K562 (cell line): Measurements from ENCODE around the gene IFITM2. TPM values are rescaled to one million over a fixed set of nuclear protein-coding genes. Genes with fewer than 3 reads are reported as not detected.

Experiments
- CHD2 ChIP-seq: IDR thresholded peaks from 2 replicates; pipeline ENCODE4 v1.6.1; 2011; ENCODE audit warnings: low read depth, low read length
- FOXK1 ChIP-seq: sonication (generic); formaldehyde crosslinking; IDR thresholded peaks from 2 replicates; pipeline ENCODE4 v1.8.0; 2022; ENCODE audit warnings: missing genetic modification reagents, mild to moderate bottlenecking, borderline replicate concordance
- HNRNPLL ChIP-seq: fragments of 200-400 bp; formaldehyde crosslinking; IDR thresholded peaks from 2 replicates; pipeline ENCODE4 v1.6.1; 2017; ENCODE audit warnings: low read length, low read depth, mild to moderate bottlenecking; ENCODE audit not compliant: poor library complexity, severe bottlenecking
- KDM5B ChIP-seq: fragments of 200-600 bp; sonication (generic); IDR thresholded peaks from 2 replicates; pipeline ENCODE4 v1.6.1; 2012; ENCODE audit warnings: low read depth, mild to moderate bottlenecking, moderate library complexity, low read length, control low read depth, inconsistent platforms; ENCODE audit not compliant: insufficient replicate concordance
- NONO ChIP-seq, 2 experiments: fragments of 200-400 bp in 1 of 2; fragments of 450-650 bp in 1 of 2; formaldehyde crosslinking in 1 of 2; IDR thresholded peaks; 2 replicates each; pipeline ENCODE4 v1.6.1; 2017; ENCODE audit warnings: low read depth in 2 of 2, mild to moderate bottlenecking in 2 of 2, moderate library complexity in 2 of 2, low read length in 1 of 2
- RFX1 ChIP-seq: fragments of 450-650 bp; IDR thresholded peaks from 2 replicates; pipeline ENCODE4 v1.6.1; 2016; ENCODE audit warnings: mild to moderate bottlenecking, moderate library complexity
- SMAD1 ChIP-seq: fragments of 150-350 bp; IDR thresholded peaks from 2 replicates; pipeline ENCODE4 v1.6.1; 2014; ENCODE audit warnings: low read length, low read depth; ENCODE audit not compliant: partially characterized antibody
- TCF3 ChIP-seq: sonication (generic); formaldehyde crosslinking; IDR thresholded peaks from 2 replicates; pipeline ENCODE4 v1.4.0; 2020; ENCODE audit warnings: mild to moderate bottlenecking, missing genetic modification reagents
- YBX1 ChIP-seq: fragments of 450-650 bp; IDR thresholded peaks from 2 replicates; pipeline ENCODE4 v1.7.1; 2016; ENCODE audit warnings: mild to moderate bottlenecking
- ZKSCAN8 ChIP-seq: fragments of 200-800 bp; sonication (Bioruptor generic); IDR thresholded peaks from 2 replicates; pipeline ENCODE4 v1.6.1; 2016; ENCODE audit warnings: missing genetic modification characterization, missing compliant biosample characterization
- ZNF445 ChIP-seq: fragments of 250-450 bp; sonication (Bioruptor Pico); IDR thresholded peaks from 2 replicates; pipeline ENCODE4 v1.4.0; 2020; ENCODE audit warnings: low read depth, mild to moderate bottlenecking, moderate library complexity
- polyA plus RNA-seq, 8 experiments: library from polyadenylated mRNA; depleted of rRNA in 4 of 8; stranded (reverse) in 5 of 8; unstranded in 3 of 8; fragments of >200 nt; fragmentation: Nextera tagmentation in 2 of 8; fragmentation: Illumina TruSeq in 1 of 8; extraction: Ambion mirVana in 2 of 8; extraction: Trizol in 1 of 8; gene quantifications; 2 replicates each; pipeline versions ENCODE4 v1.2.1 to v1.2.3, GENCODE V29; 2011 to 2014; ENCODE audit warnings: inconsistent platforms in 1 of 8, missing spikeins in 1 of 8
- total RNA-seq, 7 experiments: library from RNA; depleted of rRNA in 6 of 7; stranded (reverse); fragments of >200 nt in 6 of 7; fragmentation: Illumina TruSeq in 2 of 7; extraction: Trizol in 2 of 7; gene quantifications; 2 replicates each; pipeline versions ENCODE4 v1.2.1 to v1.2.3, GENCODE V29; 2011 to 2021; ENCODE audit warnings: low replicate concordance in 1 of 7
- TF ChIP-seq, protein P1 (sequence below): IDR thresholded peaks from 2 replicates; pipeline ENCODE4 v1.6.1; 2016; ENCODE audit warnings: missing genetic modification characterization, missing compliant biosample characterization
- TF ChIP-seq, protein P2 (sequence below): fragments of 250-450 bp; sonication (Bioruptor Pico); IDR thresholded peaks from 2 replicates; pipeline ENCODE4 v1.8.0; 2022; ENCODE audit warnings: moderate library complexity, mild to moderate bottlenecking, inconsistent platforms
- TF ChIP-seq, protein P3 (sequence below): fragments of 450-650 bp; formaldehyde crosslinking; conservative IDR thresholded peaks from 2 replicates; pipeline ENCODE4 v1.4.0; 2022; ENCODE audit warnings: mild to moderate bottlenecking, missing genetic modification characterization
- TF ChIP-seq, protein P4 (sequence below): fragments of 450-650 bp; IDR thresholded peaks from 2 replicates; pipeline ENCODE4 v1.6.1; 2017; ENCODE audit warnings: mild to moderate bottlenecking, moderate library complexity
- TF ChIP-seq, protein P5 (sequence below): IDR thresholded peaks from 3 replicates; pipeline ENCODE4 v1.6.1; 2011; ENCODE audit warnings: borderline replicate concordance, mild to moderate bottlenecking, moderate library complexity; ENCODE audit not compliant: insufficient read length; ENCODE audit errors: extremely low read depth

Gene IFITM2
- total and polyA plus RNA-seq, 9 of the 15 experiments (the other 6 are each of a cell fraction or from before 2014, with no cell fraction given), result 52.8 to 4,872 (median 356) TPM

DNA sequence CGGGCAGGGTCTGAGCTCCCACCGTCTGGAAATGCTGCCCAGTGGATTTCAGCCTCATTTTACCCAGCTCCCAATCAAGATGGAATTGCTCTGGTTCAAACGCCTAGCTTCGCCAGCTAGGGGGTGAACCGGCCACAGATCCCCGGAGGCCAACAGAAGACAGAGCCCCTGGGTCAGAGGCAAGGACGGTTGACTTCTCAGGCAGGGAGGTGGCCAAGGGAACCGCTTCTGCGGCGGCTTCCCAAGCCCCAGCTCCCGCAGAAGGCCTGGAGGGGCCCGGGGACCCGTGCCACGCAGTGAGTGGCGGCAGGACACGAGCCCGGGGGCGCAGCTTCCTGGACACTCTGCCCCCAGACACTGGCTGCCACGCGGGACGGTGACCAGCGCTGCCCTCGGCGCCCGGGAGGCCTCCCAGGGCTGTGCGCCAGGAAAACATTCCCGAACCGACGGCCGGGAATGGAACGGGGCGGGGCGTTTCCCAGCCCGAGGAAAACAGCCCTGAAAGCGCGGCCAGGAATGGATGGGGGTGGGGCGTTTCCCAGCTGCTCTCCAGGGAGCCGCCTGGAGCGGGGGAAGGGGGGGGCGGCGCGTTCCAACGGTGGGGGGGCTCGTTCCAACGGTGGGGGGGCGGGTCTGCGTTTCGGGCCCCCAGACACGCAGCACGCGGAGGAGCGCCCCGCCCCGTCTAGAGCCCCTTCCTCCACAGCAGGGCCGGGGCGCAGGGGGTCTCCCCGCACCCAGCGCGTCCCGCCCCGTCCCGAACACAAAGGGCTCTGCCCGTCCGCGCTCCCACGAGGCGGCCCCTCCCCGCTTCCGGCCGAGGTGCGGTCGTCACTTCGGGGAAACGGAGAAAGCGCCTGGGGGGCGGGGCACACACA, 48.2 kb downstream of the IFITM2 start (continued):
- TF ChIP-seq SMAD1 (no peak), RFX1 (no peak), YBX1 (no peak), FOXK1 (CRISPR knock-in tag) (no peak), KDM5B (peak; percentile 39), ZKSCAN8 (CRISPR knock-in tag) (peak; percentile 87; the same call in 1 of the 2 replicates), HNRNPLL (no peak), ZNF445 (CRISPR knock-in tag) (no peak), CHD2 (no peak), NONO (IDR thresholded peaks at IDR 0.05; ENCODE audit: low read depth in 2 of 2, low read length in 1 of 2) (peak in 1 of 2 experiments; percentile 55; a peak in 1 of 4 replicates), TCF3 (CRISPR knock-in tag) (peak; percentile 17; the same call in 1 of the 2 replicates)
- TF ChIP-seq, protein P1, sequence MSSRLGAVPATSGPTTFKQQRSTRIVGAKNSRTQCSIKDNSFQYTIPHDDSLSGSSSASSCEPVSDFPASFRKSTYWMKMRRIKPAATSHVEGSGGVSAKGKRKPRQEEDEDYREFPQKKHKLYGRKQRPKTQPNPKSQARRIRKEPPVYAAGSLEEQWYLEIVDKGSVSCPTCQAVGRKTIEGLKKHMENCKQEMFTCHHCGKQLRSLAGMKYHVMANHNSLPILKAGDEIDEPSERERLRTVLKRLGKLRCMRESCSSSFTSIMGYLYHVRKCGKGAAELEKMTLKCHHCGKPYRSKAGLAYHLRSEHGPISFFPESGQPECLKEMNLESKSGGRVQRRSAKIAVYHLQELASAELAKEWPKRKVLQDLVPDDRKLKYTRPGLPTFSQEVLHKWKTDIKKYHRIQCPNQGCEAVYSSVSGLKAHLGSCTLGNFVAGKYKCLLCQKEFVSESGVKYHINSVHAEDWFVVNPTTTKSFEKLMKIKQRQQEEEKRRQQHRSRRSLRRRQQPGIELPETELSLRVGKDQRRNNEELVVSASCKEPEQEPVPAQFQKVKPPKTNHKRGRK, result no peak
- TF ChIP-seq, protein P2, sequence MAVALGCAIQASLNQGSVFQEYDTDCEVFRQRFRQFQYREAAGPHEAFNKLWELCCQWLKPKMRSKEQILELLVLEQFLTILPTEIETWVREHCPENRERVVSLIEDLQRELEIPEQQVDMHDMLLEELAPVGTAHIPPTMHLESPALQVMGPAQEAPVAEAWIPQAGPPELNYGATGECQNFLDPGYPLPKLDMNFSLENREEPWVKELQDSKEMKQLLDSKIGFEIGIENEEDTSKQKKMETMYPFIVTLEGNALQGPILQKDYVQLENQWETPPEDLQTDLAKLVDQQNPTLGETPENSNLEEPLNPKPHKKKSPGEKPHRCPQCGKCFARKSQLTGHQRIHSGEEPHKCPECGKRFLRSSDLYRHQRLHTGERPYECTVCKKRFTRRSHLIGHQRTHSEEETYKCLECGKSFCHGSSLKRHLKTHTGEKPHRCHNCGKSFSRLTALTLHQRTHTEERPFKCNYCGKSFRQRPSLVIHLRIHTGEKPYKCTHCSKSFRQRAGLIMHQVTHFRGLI (CRISPR knock-in tag), result peak; percentile 77
- TF ChIP-seq, protein P3, sequence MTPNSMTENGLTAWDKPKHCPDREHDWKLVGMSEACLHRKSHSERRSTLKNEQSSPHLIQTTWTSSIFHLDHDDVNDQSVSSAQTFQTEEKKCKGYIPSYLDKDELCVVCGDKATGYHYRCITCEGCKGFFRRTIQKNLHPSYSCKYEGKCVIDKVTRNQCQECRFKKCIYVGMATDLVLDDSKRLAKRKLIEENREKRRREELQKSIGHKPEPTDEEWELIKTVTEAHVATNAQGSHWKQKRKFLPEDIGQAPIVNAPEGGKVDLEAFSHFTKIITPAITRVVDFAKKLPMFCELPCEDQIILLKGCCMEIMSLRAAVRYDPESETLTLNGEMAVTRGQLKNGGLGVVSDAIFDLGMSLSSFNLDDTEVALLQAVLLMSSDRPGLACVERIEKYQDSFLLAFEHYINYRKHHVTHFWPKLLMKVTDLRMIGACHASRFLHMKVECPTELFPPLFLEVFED, result no peak
- TF ChIP-seq, protein P4, sequence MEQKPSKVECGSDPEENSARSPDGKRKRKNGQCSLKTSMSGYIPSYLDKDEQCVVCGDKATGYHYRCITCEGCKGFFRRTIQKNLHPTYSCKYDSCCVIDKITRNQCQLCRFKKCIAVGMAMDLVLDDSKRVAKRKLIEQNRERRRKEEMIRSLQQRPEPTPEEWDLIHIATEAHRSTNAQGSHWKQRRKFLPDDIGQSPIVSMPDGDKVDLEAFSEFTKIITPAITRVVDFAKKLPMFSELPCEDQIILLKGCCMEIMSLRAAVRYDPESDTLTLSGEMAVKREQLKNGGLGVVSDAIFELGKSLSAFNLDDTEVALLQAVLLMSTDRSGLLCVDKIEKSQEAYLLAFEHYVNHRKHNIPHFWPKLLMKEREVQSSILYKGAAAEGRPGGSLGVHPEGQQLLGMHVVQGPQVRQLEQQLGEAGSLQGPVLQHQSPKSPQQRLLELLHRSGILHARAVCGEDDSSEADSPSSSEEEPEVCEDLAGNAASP, result no peak
- TF ChIP-seq, protein P5, sequence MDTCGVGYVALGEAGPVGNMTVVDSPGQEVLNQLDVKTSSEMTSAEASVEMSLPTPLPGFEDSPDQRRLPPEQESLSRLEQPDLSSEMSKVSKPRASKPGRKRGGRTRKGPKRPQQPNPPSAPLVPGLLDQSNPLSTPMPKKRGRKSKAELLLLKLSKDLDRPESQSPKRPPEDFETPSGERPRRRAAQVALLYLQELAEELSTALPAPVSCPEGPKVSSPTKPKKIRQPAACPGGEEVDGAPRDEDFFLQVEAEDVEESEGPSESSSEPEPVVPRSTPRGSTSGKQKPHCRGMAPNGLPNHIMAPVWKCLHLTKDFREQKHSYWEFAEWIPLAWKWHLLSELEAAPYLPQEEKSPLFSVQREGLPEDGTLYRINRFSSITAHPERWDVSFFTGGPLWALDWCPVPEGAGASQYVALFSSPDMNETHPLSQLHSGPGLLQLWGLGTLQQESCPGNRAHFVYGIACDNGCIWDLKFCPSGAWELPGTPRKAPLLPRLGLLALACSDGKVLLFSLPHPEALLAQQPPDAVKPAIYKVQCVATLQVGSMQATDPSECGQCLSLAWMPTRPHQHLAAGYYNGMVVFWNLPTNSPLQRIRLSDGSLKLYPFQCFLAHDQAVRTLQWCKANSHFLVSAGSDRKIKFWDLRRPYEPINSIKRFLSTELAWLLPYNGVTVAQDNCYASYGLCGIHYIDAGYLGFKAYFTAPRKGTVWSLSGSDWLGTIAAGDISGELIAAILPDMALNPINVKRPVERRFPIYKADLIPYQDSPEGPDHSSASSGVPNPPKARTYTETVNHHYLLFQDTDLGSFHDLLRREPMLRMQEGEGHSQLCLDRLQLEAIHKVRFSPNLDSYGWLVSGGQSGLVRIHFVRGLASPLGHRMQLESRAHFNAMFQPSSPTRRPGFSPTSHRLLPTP, result no peak
